ENCODE data around the gene RNF32.
"Not testable (repeated sequence)": the region's sequence is repeated elsewhere in the genome, so short reads cannot be mapped to it uniquely, and the experiment has no call there.

RNF32 gene

GRCh38 chr7:156676263-156676662 lies 35.7 kb downstream of the RNF32 start:
- FAIRE-seq, result no peak

- FAIRE-seq, result no peak
These were observed 36.9 kb downstream of the RNF32 start for GRCh38 chr7:156677374-156678054.

GRCh38 chr7:156680281-156680680 lies 39.7 kb downstream of the RNF32 start:
- FAIRE-seq, result no peak

GRCh38 chr7:156682928-156683327 lies 42.4 kb downstream of the RNF32 start:
- FAIRE-seq, result no peak

GRCh38 chr7:156684251-156684650 lies 43.7 kb downstream of the RNF32 start:
- FAIRE-seq, result no peak

GRCh38 chr7:156684661-156685060 lies 44.1 kb downstream of the RNF32 start:
- no peak for FAIRE-seq

GRCh38 chr7:156691764-156692163 lies 51.2 kb downstream of the RNF32 start:
- FAIRE-seq, result no peak

GRCh38 chr7:156692849-156693248 lies 52.3 kb downstream of the RNF32 start:
- FAIRE-seq, result no peak

GRCh38 chr7:156693627-156694026 lies 53.1 kb downstream of the RNF32 start:
- FAIRE-seq, result no peak

GRCh38 chr7:156697283-156697682 lies 56.7 kb downstream of the RNF32 start:
- FAIRE-seq, result not testable (repeated sequence)

- not testable (repeated sequence) for FAIRE-seq
These were observed 57.9 kb downstream of the RNF32 start for GRCh38 chr7:156698512-156698911.

GRCh38 chr7:156701787-156702186 lies 61.2 kb downstream of the RNF32 start:
- not testable (repeated sequence) for FAIRE-seq

- no peak for FAIRE-seq
These were observed 61.8 kb downstream of the RNF32 start for GRCh38 chr7:156702399-156702798.

- no peak for FAIRE-seq
These were observed 62.6 kb downstream of the RNF32 start for GRCh38 chr7:156703209-156703608.

GRCh38 chr7:156703773-156704482 lies 63.4 kb downstream of the RNF32 start:
- no peak for FAIRE-seq

GRCh38 chr7:156722043-156722826 lies 81.7 kb downstream of the RNF32 start:
- no peak for FAIRE-seq

- no peak for FAIRE-seq
These were observed 84.5 kb downstream of the RNF32 start for GRCh38 chr7:156725073-156725472.

- FAIRE-seq, result no peak
These were observed 85.4 kb downstream of the RNF32 start for GRCh38 chr7:156725936-156726335.

All from colon (tissue), 2 donors.